HG02840 (cell line): ENCODE measurements around the gene C1S.
"Not testable (repeated sequence)": the region's sequence is repeated elsewhere in the genome, so short reads cannot be mapped to it uniquely, and the experiment has no call there.

Experiments
- ATAC-seq: cut with Tn5 transposase; IDR thresholded peaks from one replicate; pipeline ENCODE4 v1.9.1; 2021; ENCODE audit warnings: mild to moderate bottlenecking, moderate library complexity, moderate number of reproducible peaks; ENCODE audit not compliant: unreplicated experiment, low FRiP score

The C1S gene

GRCh38 chr12:7100239-7100638 lies 39.7 kb downstream of the C1S start:
- no peak for ATAC-seq

- ATAC-seq = no peak
Observed at GRCh38 chr12:7101047-7101693, 40.7 kb downstream of the C1S start.

GRCh38 chr12:7101694-7102131 lies 41.2 kb downstream of the C1S start:
- ATAC-seq = no peak

- no peak for ATAC-seq
Observed at GRCh38 chr12:7102582-7102981, 42.1 kb downstream of the C1S start.

- ATAC-seq = no peak
Observed at GRCh38 chr12:7103837-7104584, 43.5 kb downstream of the C1S start.

GRCh38 chr12:7106082-7106481 lies 45.6 kb downstream of the C1S start:
- ATAC-seq = no peak

- not testable (repeated sequence) for ATAC-seq
Observed at GRCh38 chr12:7107181-7107580, 46.7 kb downstream of the C1S start.

- no peak for ATAC-seq
Observed at GRCh38 chr12:7107636-7108002, 47.1 kb downstream of the C1S start.

- ATAC-seq = peak; percentile 79
Observed at GRCh38 chr12:7108003-7108795, 47.7 kb downstream of the C1S start.

- no peak for ATAC-seq
Observed at GRCh38 chr12:7108796-7109571, 48.5 kb downstream of the C1S start, which contains the start of gene C1RL. TSS of gene C1RL (minus strand) at chr12:7109214. CDS start at chr12:7109180, 34 bp downstream.

- no peak for ATAC-seq
Observed at GRCh38 chr12:7109572-7109920, 49.0 kb downstream of the C1S start.

- ATAC-seq = no peak
Observed at GRCh38 chr12:7110661-7111060, 50.1 kb downstream of the C1S start.

- ATAC-seq = no peak
Observed at GRCh38 chr12:7112041-7112440, 51.5 kb downstream of the C1S start.

- no peak for ATAC-seq
Observed at GRCh38 chr12:7113389-7113871, 52.9 kb downstream of the C1S start.

GRCh38 chr12:7114008-7114407 lies 53.5 kb downstream of the C1S start:
- no peak for ATAC-seq

GRCh38 chr12:7114851-7115250 lies 54.3 kb downstream of the C1S start:
- ATAC-seq = no peak

GRCh38 chr12:7116196-7116595 lies 55.7 kb downstream of the C1S start:
- ATAC-seq = no peak

GRCh38 chr12:7116916-7117315 lies 56.4 kb downstream of the C1S start:
- no peak for ATAC-seq

- no peak for ATAC-seq
Observed at GRCh38 chr12:7117670-7118069, 57.2 kb downstream of the C1S start.

- no peak for ATAC-seq
Observed at GRCh38 chr12:7118881-7119280, 58.4 kb downstream of the C1S start.
